Mononuclear cell (primary cell): ENCODE data around the gene PLXNA2. TPM values are rescaled to one million over a fixed set of nuclear protein-coding genes. Genes with fewer than 3 reads are reported as not detected.

ENCODE experiments used
- H3K27me3 ChIP-seq: 2 replicates; pipeline ENCODE4 v1.6.0; 2011; ENCODE audit warnings: low read length, control low read depth; ENCODE audit not compliant: insufficient read depth
- H3K4me1 ChIP-seq: 2 replicates; pipeline ENCODE4 v1.5.1; 2011; ENCODE audit warnings: mild to moderate bottlenecking, low read length, control low read depth; ENCODE audit not compliant: insufficient read depth
- H3K4me3 ChIP-seq: 2 replicates; pipeline ENCODE4 v1.5.1; 2011; ENCODE audit warnings: mild to moderate bottlenecking, low read length, moderate library complexity
- H3K9me3 ChIP-seq: 2 replicates; pipeline ENCODE4 v1.5.1; 2011; ENCODE audit warnings: low read depth, mild to moderate bottlenecking, control low read depth, low read length
- total RNA-seq: library from RNA; depleted of rRNA; stranded (reverse); fragments of >200 nt; gene quantifications from one replicate; pipeline ENCODE4 v1.2.3, GENCODE V29; 2012

The PLXNA2 gene
- total RNA-seq, 1 donor, result 2.6 TPM

DNA sequence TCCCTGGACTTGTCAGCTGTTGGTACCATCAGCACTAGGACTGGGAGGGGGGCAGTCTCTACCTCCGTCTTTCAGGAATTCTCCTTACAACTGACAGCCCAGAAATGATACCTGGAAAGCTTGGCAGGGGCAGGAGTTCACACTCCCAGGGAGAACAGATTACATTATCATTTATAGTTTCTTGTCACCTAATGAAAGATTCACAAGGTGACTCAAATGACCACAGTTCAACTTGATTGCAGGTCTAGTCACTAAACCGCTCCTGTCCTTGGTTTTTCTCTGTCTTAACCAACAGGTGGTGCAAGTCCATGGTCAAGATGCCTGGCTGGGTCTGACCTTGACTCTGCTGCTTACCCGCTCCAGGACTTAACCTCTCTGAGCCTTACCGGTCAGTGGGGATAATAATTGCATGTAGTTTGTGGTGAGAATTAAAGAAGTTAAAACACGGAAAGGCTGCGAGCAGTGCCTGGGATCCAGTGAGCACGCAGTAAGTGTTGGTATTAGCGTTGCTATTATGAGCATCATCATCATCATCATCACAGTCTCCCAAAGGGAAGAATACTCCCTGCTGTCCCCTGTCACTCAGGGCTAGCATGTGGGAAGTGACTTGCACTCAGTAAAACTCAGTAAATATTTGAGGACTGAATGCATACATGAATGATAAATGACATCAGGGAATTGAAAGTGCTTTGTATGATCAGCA lies 207.9 kb downstream of the PLXNA2 start:
- Histone ChIP-seq H3K27me3 (no peaks in the 10 kb centered on the region), H3K4me3 (no peak overlapping the region), H3K9me3 (no peaks in the 10 kb centered on the region), H3K4me1 (no peaks in the 10 kb centered on the region)

DNA sequence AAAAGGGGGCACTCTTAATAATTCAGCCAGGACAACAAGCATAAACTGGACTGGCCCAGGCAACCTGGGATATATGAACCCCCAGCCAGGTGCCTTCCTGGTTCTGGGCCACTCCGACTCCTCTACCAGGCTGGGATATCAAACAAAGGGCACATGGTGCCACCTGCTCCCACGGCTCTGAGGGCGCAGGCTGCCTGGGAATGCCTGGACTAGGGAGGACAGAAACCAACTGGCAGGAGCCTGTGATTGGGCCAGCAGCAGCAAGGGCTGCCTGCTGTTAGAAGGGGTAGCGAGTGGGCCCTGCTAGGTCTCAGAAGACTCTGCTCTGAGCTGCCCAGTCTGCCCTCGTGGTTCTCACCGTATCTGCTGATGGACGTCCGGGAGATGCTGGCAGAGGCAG lies 210.0 kb downstream of the PLXNA2 start:
- no peaks in the 10 kb centered on the region for H3K9me3 ChIP-seq
- no peaks in the 10 kb centered on the region for H3K27me3 ChIP-seq
- no peaks in the 10 kb centered on the region for H3K4me1 ChIP-seq
- no peak overlapping the region for H3K4me3 ChIP-seq

DNA sequence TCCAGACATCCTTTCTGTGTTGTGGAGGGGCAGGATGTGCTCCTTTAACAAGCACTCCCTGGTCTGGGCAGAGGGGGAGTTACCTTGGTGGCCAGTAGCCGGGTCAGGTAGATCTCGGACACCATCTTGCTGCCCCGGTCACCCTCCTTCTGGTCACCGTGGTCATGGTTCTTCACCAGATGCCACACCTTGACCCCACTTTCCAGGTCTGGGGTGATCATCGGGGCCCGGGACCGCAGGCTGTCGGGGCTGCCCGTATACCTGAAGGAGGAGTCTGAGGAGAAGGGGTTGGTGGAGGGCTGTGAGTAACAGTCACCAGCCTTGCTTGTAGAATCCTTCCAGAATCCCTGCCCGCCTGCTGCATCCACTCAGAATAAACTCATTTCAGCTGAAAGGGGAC lies 210.9 kb downstream of the PLXNA2 start:
- Histone ChIP-seq H3K4me3 (no peak overlapping the region), H3K27me3 (no peaks in the 10 kb centered on the region), H3K4me1 (no peaks in the 10 kb centered on the region), H3K9me3 (no peaks in the 10 kb centered on the region)

DNA sequence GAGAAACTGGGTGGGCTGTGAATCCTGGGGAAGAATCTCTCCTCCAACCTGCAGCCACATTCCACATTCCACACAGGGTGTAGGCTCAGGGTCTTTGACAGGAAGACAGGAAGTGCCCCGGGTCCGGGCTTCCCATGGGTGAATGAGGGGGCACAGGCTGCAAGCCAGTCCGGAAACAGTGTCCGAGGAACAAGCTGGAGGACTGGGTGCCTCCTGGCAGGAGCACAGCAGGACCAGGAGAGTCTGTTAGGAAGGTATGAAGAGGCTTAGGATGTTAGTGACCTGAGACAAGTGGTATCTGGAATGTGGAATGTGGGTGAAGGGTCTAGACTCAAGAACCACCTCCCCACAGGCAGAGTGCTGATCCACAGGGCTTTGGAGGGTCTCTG lies 212.3 kb downstream of the PLXNA2 start:
- Histone ChIP-seq H3K27me3 (no peaks in the 10 kb centered on the region), H3K4me3 (no peak overlapping the region), H3K9me3 (no peaks in the 10 kb centered on the region), H3K4me1 (no peaks in the 10 kb centered on the region)

DNA sequence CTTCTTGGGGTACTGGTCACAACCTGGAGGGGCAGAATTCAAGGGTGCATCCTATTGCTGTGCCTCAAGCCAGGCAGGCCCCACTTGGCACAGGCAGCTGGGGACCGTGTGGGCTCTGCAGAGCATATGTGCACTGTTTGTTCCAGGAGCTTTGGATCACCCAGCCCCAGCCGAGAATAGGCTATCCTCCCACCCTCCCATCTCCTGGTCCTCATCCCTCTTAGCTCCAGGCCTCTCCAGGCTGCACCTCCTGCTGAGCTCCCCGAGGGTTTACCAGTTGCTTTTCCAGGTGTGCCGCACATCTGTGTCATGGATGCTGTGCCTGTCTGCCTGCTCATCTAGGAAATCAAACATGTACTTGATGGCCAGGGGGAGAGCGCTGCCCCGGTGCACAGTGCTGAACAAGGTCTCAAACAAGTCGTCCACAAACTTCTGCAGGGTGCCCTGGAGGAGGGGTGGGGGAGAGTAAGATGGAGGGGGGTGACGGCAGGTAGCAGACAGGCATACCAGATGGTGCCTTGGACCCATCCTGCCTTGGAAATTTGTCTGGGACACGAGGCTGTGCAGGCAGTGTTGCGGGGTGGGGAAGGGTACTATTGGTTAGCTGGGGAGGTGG lies 212.8 kb downstream of the PLXNA2 start:
- H3K4me1 ChIP-seq, result no peaks in the 10 kb centered on the region
- no peaks in the 10 kb centered on the region for H3K27me3 ChIP-seq
- H3K4me3 ChIP-seq, result no peak overlapping the region
- H3K9me3 ChIP-seq, result no peaks in the 10 kb centered on the region

DNA sequence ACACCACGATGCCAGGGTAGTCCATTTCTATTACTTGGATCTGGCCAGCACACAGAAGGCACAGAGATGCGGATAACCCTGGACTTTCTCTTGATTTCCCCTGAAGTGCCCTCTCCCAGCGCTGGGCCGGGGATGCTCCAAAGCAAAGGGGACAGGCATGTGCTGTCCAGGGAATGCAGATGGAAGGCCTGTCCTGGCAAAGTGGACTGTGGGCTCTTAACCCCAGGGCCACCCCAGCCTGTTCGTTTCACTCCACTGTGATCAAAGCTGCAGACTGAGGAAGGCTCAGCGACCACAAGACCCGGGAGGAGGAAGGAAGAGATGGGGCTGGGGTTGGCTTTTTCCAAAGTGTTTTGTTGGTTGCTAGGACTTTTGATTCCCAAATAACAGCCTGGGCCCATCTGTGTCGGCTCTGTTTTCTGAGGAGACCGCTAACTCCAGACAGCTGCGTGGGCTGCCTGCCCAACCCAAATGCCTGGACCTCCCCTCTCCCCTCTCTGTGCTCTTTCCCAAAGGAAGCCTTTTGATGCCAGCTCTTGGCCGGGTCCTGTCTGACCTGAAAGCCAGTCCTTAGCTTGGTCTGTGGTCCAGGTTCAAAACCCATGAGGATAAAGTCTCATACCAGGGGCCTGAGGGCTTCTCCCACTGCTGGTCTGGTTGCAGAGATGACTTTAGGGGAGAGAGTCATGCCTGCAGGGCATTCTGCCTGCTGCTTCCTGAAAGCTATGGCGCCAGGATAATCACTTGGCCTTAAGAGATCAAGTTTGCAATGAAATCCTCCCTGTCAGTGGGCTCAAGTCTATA lies 213.7 kb downstream of the PLXNA2 start:
- Histone ChIP-seq H3K27me3 (no peaks in the 10 kb centered on the region), H3K9me3 (no peaks in the 10 kb centered on the region), H3K4me1 (no peaks in the 10 kb centered on the region), H3K4me3 (no peak overlapping the region)

DNA sequence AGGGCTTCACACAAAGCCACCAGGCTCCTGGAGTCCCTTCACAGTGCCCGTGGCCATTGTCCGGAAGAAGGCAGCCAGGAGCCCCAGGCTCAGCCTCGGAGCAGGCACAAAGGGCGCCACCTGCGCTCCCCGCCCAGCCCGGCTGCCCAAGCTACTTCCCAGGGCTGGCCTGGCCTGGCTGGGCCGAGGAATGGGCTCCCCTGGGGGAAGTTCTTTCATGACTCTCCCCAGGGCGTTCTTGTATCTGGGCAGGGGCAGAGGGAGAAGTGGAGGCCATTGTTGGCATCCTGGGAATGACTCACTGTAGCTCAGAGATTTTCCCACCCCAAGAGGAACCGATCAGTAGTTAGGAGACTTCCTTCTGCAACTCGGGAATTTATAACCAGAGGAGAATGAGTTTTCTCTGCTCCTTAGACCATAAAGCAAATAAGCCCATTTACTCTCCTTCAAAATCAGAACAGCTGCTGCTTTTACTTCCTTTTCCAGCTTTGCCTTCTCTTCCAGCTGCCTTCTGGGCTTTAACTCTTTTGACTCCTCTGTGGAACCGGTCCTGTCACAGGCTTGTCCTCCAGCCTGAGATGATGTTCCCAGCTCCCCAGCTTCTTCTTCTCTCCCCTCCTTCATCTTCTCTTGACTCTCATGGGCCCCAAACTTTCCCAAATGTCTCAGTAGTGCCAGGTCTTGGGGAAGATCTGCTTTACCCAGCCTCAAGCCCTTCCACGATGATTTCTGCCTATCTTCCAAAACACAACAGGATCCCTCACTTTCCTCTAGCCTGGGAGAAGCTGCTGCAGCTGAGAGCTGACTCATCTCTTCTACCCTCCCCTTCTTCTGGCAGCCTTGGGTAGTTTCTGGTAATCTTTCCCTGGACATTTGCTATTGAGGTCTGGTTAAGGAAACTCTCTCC lies 214.6 kb downstream of the PLXNA2 start:
- no peaks in the 10 kb centered on the region for H3K4me1 ChIP-seq
- no peaks in the 10 kb centered on the region for H3K9me3 ChIP-seq
- H3K4me3 ChIP-seq, result no peak overlapping the region
- no peaks in the 10 kb centered on the region for H3K27me3 ChIP-seq

DNA sequence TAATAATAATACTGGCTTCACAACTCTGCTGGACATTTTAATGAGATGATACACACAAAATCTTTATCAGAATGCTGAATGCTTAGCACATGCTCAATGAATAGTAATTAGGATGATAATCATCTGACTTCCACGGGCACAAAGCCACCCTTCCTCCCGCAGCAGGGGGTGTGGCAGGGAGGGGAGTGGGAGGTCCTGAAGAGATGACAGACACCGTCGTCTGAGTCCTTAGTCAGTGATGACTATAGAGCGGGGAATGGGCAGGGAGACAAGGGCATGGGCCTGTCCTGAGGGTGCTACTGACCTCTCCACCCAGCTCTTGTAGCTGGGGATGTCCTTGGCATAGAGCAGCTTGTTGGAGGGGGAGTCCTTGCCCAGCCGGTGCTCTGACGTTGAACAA lies 215.7 kb downstream of the PLXNA2 start:
- H3K4me1 ChIP-seq, result no peaks in the 10 kb centered on the region

DNA sequence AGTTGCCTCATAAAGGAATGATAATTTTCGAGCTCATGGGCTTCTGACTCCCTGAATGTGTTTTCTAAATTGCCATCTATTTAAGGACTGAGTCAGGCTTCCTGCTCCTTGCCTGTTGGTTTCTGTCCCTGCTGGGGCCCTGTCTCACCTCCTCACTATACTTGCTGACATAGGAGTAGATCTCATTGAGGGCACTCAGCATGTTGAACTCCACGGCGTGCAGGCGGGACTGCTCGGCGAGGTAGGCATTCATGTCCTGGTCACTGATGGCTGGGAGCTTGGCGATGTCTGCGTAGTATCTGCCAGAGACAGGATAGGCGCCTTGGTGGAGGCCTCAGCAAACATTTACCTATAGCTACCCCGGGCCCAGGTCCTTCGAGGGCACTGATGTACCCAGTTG lies 216.3 kb downstream of the PLXNA2 start:
- Histone ChIP-seq H3K9me3 (no peaks in the 10 kb centered on the region), H3K4me1 (no peaks in the 10 kb centered on the region), H3K27me3 (no peaks in the 10 kb centered on the region), H3K4me3 (no peak overlapping the region)

More for the DNA sequence above, 215.7 kb downstream of the PLXNA2 start:
- H3K9me3 ChIP-seq, result no peaks in the 10 kb centered on the region
- no peak overlapping the region for H3K4me3 ChIP-seq
- H3K27me3 ChIP-seq, result no peaks in the 10 kb centered on the region

DNA sequence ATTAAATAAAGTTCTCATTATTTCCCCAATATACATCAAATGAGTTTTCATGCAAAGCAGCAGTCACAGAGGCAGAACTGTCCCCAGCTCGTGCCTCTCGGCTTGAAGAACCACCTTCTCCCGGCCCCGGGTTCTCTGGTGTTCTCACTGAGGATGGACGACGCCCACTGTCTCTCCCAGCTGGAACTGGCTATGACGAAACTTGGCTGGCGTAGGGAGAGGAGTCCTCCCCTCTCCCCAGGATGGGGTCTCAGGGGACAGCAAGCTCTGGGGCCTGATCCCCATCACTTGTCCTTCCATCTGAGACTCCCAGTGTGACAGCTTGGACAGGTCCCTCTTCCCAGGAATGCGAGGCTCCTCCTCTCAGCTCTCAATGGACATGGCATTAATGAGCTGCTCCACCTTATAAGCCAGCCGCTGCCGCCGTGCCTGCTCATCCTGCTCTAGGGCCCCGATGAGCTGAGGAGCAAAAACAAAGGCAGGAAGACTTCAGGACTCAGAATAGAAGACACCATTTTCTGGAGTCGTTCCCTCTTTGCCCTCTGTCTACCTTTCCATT lies 217.2 kb downstream of the PLXNA2 start:
- H3K4me3 ChIP-seq, result no peak overlapping the region
- H3K4me1 ChIP-seq, result no peaks in the 10 kb centered on the region
- H3K9me3 ChIP-seq, result no peaks in the 10 kb centered on the region
- H3K27me3 ChIP-seq, result no peaks in the 10 kb centered on the region

DNA sequence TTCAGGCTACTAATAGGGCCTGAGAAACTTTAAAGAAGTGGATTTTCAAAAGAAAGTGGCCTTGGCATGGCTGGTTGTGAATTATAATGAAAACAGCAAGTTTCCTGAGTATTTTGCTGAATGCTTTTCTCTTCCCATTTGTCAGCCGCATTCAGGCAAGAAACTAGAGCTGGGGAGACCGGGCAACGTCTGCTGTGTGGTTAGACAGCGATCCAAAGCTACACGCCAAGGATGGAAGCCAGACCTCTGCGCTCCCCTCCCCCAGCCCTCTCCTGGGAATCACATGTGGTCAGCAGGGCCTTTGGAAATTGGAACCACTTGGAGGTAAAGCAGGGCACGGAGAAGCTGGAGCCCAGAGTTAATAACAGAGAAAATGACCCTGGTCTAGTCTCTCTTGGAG lies 219.2 kb downstream of the PLXNA2 start:
- Histone ChIP-seq H3K4me3 (no peak overlapping the region), H3K4me1 (no peaks in the 10 kb centered on the region), H3K9me3 (no peaks in the 10 kb centered on the region), H3K27me3 (no peaks in the 10 kb centered on the region)

DNA sequence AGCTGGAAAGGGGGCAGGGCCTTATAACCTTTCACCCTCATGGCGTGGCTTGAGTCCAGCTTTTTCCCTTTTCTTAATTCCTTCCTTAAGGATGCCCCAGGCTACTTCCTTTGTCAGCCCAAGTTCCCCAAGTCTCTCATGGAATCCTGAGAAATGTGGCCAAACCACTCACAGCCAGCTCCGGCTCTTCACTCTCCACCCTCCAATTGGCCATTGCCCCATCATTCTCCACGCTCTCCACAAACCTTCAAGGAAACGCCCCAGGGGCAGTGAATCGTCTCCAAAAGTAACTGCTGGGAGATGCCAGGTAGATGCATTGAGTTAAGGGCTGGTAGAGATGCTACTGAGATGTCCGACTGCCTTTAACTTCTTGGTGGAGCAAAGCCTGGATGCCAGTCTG lies 219.8 kb downstream of the PLXNA2 start:
- H3K4me1 ChIP-seq, result no peaks in the 10 kb centered on the region
- H3K27me3 ChIP-seq, result no peaks in the 10 kb centered on the region
- H3K4me3 ChIP-seq, result no peak overlapping the region
- H3K9me3 ChIP-seq, result no peaks in the 10 kb centered on the region

DNA sequence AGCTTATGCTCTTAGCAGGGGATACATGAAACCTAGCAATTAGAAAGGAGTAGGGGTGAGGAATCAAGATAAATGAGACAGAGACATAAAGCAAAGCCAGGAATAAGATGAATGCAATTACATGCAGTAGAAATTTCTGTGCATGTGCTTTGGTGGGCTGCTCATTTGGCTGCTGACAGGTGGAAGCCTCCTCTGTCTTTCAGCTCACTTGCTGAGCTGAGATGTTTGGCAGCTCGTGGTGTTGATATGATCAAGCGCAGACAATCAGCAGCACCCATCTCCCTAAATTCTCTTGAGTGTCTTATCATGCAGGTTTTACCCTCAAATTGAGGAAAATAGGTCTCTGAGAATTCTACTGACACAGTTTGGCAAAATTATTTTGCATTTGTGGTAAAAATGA lies 224.9 kb downstream of the PLXNA2 start:
- no peaks in the 10 kb centered on the region for H3K27me3 ChIP-seq

DNA sequence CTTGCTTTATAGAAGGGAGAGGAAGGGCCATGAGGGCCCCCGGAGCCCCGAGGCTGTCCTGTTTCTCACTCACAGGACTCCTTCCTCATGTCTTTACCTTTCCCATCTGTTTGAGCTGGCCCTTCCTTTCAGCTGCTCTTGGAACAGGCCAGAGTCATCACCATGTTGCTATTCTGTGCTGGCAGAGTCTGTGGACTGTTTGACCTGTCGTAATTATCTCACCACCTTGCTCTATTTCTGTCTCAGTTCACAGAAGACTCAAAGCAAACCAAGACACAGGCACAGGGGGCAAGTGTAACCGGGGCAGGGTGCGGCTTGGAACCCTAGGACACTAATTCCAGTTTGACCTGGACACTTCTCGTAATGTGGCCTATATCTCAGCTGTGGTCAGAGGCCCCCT lies 228.9 kb downstream of the PLXNA2 start:
- Histone ChIP-seq H3K27me3 (no peaks in the 10 kb centered on the region), H3K4me3 (no peak overlapping the region), H3K9me3 (no peaks in the 10 kb centered on the region), H3K4me1 (no peaks in the 10 kb centered on the region)

More for the DNA sequence above, 224.9 kb downstream of the PLXNA2 start:
- H3K9me3 ChIP-seq, result no peaks in the 10 kb centered on the region
- H3K4me1 ChIP-seq, result no peaks in the 10 kb centered on the region
- H3K4me3 ChIP-seq, result no peak overlapping the region
